ENCODE measurements around the gene HORMAD2. TPM values are rescaled to one million over a fixed set of nuclear protein-coding genes. Genes with fewer than 3 reads are reported as not detected.

HORMAD2 gene
- total RNA-seq, 1 donor from 2014 or later, result not detected

- TF ChIP-seq CTCF (conservative IDR thresholded peaks at IDR 0.05), result no peak
- Mint-ChIP-seq H3K27me3 (peaks cover 3% of the 10 kb centered on the region), H3K27ac (no peak overlapping the region), H3K9me3 (no peaks in the 10 kb centered on the region), H3K4me1 (ENCODE audit: unreplicated experiment) (no peaks in the 10 kb centered on the region), H3K36me3 (no peaks in the 10 kb centered on the region), H3K4me3 (no peak overlapping the region)
- DNase-seq (ENCODE audit: extremely low spot score, unreplicated experiment), result no peak
These were observed 95.5 kb downstream of the HORMAD2 start for GRCh38 chr22:30175690-30176288.

- TF ChIP-seq CTCF (conservative IDR thresholded peaks at IDR 0.05), result no peak
- DNase-seq (ENCODE audit: extremely low spot score, unreplicated experiment), result no peak
- Mint-ChIP-seq H3K36me3 (no peaks in the 10 kb centered on the region), H3K27ac (no peak overlapping the region), H3K9me3 (no peaks in the 10 kb centered on the region), H3K4me1 (ENCODE audit: unreplicated experiment) (no peaks in the 10 kb centered on the region), H3K4me3 (no peak overlapping the region), H3K27me3 (peaks cover 4% of the 10 kb centered on the region)
These were observed 96.2 kb downstream of the HORMAD2 start for GRCh38 chr22:30176431-30176830.

GRCh38 chr22:30178181-30179126 is 98.2 kb downstream of the HORMAD2 start:
- no peaks in the 10 kb centered on the region for H3K9me3 Mint-ChIP-seq
- H3K4me3 Mint-ChIP-seq, result no peak overlapping the region
- peak; percentile 34 for TF ChIP-seq CTCF (conservative IDR thresholded peaks at IDR 0.05)
- no peaks in the 10 kb centered on the region for H3K36me3 Mint-ChIP-seq
- H3K4me1 Mint-ChIP-seq (ENCODE audit: unreplicated experiment), result peaks cover 4% of the 10 kb centered on the region
- H3K27ac Mint-ChIP-seq, result no peak overlapping the region
- peaks cover 7% of the 10 kb centered on the region for H3K27me3 Mint-ChIP-seq
- DNase-seq (ENCODE audit: extremely low spot score, unreplicated experiment), result no peak

GRCh38 chr22:30180616-30181015 is 100.4 kb downstream of the HORMAD2 start:
- H3K9me3 Mint-ChIP-seq, result no peaks in the 10 kb centered on the region
- H3K4me1 Mint-ChIP-seq (ENCODE audit: unreplicated experiment), result peaks cover 4% of the 10 kb centered on the region
- H3K27ac Mint-ChIP-seq, result no peak overlapping the region
- no peak overlapping the region for H3K4me3 Mint-ChIP-seq
- no peak for TF ChIP-seq CTCF (conservative IDR thresholded peaks at IDR 0.05)
- no peaks in the 10 kb centered on the region for H3K36me3 Mint-ChIP-seq
- peaks cover 4% of the 10 kb centered on the region for H3K27me3 Mint-ChIP-seq
- DNase-seq (ENCODE audit: extremely low spot score, unreplicated experiment), result no peak

- Mint-ChIP-seq H3K4me3 (no peak overlapping the region), H3K36me3 (no peaks in the 10 kb centered on the region), H3K9me3 (no peaks in the 10 kb centered on the region), H3K4me1 (ENCODE audit: unreplicated experiment) (peaks cover 12% of the 10 kb centered on the region), H3K27me3 (peaks cover 4% of the 10 kb centered on the region), H3K27ac (no peak overlapping the region)
- TF ChIP-seq CTCF (conservative IDR thresholded peaks at IDR 0.05), result no peak
- no peak for DNase-seq (ENCODE audit: extremely low spot score, unreplicated experiment)
These were observed 101.4 kb downstream of the HORMAD2 start for GRCh38 chr22:30181459-30182349.
